ENCODE results near the gene GNAL. TPM values are rescaled to one million over a fixed set of nuclear protein-coding genes. Genes with fewer than 3 reads are reported as not detected.
"Not testable (repeated sequence)": the region's sequence is repeated elsewhere in the genome, so short reads cannot be mapped to it uniquely, and the experiment has no call there.

GNAL gene
- total RNA-seq, 1 donor from 2014 or later: 2.6 TPM

DNA sequence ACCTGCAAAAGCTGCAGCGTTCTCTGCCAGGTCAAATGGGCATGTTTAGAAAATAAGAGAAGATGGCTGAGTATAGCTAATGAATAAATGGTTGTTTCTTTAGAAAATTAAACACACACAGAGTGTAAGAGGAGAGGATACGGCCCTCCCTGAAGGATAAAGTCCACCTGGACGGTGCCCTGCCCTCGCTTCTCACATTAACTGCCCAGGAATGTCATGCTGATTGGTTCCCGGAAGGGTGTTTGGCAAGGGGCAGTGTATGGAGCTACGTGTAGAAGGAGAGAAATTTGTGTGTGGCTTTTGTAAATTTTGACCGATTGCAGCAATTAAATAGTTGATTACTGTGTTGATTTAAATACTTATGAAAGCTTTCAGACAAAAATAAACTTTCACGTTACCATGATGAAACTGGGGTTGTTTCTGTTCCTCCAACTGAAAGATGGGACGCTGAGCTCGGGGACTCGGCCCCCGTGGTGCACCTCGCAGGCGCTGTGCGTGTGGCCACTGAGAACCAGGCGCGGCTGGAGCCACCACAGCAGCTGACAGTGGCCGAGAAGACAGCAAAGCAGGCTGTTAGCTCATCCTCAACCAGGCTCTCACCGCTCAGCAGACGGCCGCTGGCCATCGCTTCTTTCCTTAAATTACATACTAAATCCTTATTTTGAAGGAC is 196.3 kb downstream of the GNAL start:
- H3K4me3 ChIP-seq (ENCODE audit: low read length in 3 of 3): no peak overlapping the region
- H3K36me3 ChIP-seq (ENCODE audit: control insufficient read depth in 3 of 3, insufficient read depth in 3 of 3, low read length in 3 of 3): peaks cover 57 to 74% (median 71%) of the 10 kb centered on the region in 3 donors
- no peak overlapping the region for H3K27ac ChIP-seq (ENCODE audit: low read depth, low read length)
- H3K27me3 ChIP-seq (ENCODE audit: control insufficient read depth in 3 of 3, insufficient read depth in 3 of 3, low read length in 3 of 3): no peaks in the 10 kb centered on the region
- H3K9ac ChIP-seq (ENCODE audit: low read depth in 1 of 3, low read length in 3 of 3): no peak overlapping the region
- no peaks in the 10 kb centered on the region for H3K4me1 ChIP-seq (ENCODE audit: control insufficient read depth in 3 of 3, insufficient read depth in 3 of 3, low read length in 3 of 3)
- no peaks in the 10 kb centered on the region for H3K9me3 ChIP-seq (ENCODE audit: control insufficient read depth in 3 of 3, low read length in 3 of 3)

DNA sequence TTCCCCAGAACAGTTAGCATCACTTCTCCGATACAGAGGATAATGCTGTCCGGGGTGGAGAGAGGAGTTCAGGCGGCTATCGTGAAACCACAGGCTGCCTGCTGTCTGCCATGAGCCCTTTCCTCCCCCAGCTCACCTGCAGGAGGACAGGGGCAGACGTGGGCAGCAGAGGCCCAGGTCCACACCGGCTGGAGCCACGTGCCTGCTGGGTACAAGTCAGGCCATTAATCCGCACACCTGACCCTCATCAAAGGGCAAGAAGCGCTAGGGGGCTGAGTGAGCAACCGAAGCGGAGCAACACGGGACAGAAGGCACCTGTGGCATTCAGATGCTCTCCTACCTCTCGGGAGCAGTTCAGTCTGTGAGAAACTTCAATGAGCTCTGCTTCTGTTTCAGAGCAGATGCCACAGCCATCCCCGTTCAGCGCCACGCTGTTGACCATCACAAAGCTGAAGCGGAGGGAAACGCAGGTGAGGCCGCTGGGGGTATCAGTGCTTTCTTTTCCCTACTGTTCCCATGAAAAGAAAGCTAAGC is 197.6 kb downstream of the GNAL start:
- peaks cover 48 to 67% (median 62%) of the 10 kb centered on the region in 3 donors for H3K36me3 ChIP-seq (ENCODE audit: control insufficient read depth in 3 of 3, insufficient read depth in 3 of 3, low read length in 3 of 3)
- H3K9ac ChIP-seq (ENCODE audit: low read depth in 1 of 3, low read length in 3 of 3): no peak overlapping the region
- H3K27ac ChIP-seq (ENCODE audit: low read depth, low read length): no peak overlapping the region
- no peaks in the 10 kb centered on the region for H3K9me3 ChIP-seq (ENCODE audit: control insufficient read depth in 3 of 3, low read length in 3 of 3)
- H3K27me3 ChIP-seq (ENCODE audit: control insufficient read depth in 3 of 3, insufficient read depth in 3 of 3, low read length in 3 of 3): no peaks in the 10 kb centered on the region
- H3K4me3 ChIP-seq (ENCODE audit: low read length in 3 of 3): no peak overlapping the region
- no peaks in the 10 kb centered on the region for H3K4me1 ChIP-seq (ENCODE audit: control insufficient read depth in 3 of 3, insufficient read depth in 3 of 3, low read length in 3 of 3)

DNA sequence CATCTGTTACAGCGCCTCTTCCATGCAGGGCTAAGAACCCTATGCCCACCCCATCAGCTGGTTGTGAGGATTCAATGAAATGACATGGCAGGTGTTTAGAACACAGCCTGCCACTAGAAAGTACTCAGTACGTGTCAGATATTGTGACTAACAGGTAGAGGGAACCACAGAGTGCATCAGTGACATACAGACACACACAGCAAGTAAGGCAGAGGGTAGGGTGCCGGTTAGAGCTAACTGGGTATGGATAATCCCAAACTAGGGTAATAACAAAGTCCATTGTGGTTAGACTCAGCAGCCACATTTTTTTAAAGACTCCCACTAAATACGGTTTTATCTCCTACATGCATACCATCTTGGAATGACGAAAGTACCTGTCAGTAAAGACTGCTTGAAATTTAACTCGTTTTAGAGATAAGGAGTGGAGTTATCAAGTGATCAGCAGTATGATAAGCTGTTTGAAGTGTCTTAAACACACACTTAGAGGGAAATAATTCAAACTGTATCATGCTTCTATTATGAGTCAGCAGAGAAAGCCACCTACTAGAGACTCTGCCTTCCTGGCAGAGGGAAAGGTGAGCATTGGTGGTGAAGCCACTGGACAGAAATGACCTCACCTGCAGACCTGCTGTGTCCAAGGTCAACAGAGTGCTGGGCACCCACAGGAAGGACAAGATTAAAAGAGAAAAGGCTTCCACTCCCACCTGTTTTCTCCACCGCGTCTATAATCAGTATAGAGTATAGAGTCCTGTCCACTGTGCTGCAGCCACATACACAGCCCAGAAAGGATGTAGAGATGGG is 198.5 kb downstream of the GNAL start:
- no peaks in the 10 kb centered on the region for H3K27me3 ChIP-seq (ENCODE audit: control insufficient read depth in 3 of 3, insufficient read depth in 3 of 3, low read length in 3 of 3)
- H3K4me1 ChIP-seq (ENCODE audit: control insufficient read depth in 3 of 3, insufficient read depth in 3 of 3, low read length in 3 of 3): no peaks in the 10 kb centered on the region
- peaks cover 45 to 62% (median 62%) of the 10 kb centered on the region in 3 donors for H3K36me3 ChIP-seq (ENCODE audit: control insufficient read depth in 3 of 3, insufficient read depth in 3 of 3, low read length in 3 of 3)

DNA sequence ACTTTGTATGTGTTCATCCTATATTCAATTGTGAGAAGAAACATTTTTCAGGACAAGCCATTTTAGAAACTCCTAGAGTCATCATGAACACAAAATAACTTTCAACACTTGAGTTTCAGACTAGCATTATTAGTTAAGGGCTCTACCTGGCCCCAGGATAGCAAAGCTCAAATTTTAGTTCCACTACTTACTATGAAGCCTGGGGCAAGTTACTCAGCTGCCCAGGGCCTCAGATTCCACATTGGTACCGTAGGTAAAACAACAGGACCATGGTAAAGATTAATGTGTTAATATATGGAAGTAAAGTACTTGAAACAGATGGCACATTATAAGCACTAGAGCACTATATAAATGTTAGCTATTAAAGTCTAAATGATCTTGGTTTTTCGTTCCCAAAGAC is 199.7 kb downstream of the GNAL start:
- no peak overlapping the region for H3K9ac ChIP-seq (ENCODE audit: low read depth in 1 of 3, low read length in 3 of 3)
- H3K36me3 ChIP-seq (ENCODE audit: control insufficient read depth in 3 of 3, insufficient read depth in 3 of 3, low read length in 3 of 3): peaks cover 48 to 69% (median 65%) of the 10 kb centered on the region in 3 donors
- H3K4me3 ChIP-seq (ENCODE audit: low read length in 3 of 3): no peak overlapping the region
- H3K27me3 ChIP-seq (ENCODE audit: control insufficient read depth in 3 of 3, insufficient read depth in 3 of 3, low read length in 3 of 3): no peaks in the 10 kb centered on the region
- H3K27ac ChIP-seq (ENCODE audit: low read depth, low read length): no peak overlapping the region
- no peaks in the 10 kb centered on the region for H3K9me3 ChIP-seq (ENCODE audit: control insufficient read depth in 3 of 3, low read length in 3 of 3)
- H3K4me1 ChIP-seq (ENCODE audit: control insufficient read depth in 3 of 3, insufficient read depth in 3 of 3, low read length in 3 of 3): no peaks in the 10 kb centered on the region

More for the DNA sequence above, 198.5 kb downstream of the GNAL start:
- Histone ChIP-seq H3K27ac (ENCODE audit: low read depth, low read length) (no peak overlapping the region), H3K9ac (ENCODE audit: low read depth in 1 of 3, low read length in 3 of 3) (no peak overlapping the region), H3K9me3 (ENCODE audit: control insufficient read depth in 3 of 3, low read length in 3 of 3) (no peaks in the 10 kb centered on the region), H3K4me3 (ENCODE audit: low read length in 3 of 3) (no peak overlapping the region)

DNA sequence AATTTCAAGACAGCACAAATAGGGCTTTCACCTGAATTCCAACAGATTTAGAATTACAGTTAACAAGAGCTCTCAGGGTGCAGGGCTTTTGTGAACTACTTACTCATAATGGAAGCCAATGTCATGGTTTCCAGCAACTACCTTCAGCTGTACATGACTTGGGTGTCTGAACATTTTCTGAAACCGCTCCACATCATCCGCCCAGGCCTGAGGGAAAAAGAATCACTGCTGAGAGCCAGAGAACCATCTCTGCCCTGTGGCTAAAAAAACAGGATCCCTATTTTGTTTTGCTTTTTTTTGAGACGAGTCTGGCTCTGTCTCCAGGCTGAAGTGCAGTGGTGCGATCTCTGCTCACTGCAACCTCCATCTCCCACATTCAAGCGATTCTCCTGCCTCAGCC is 200.2 kb downstream of the GNAL start:
- Histone ChIP-seq H3K36me3 (ENCODE audit: control insufficient read depth in 3 of 3, insufficient read depth in 3 of 3, low read length in 3 of 3) (peaks cover 44 to 63% (median 60%) of the 10 kb centered on the region in 3 donors), H3K9me3 (ENCODE audit: control insufficient read depth in 3 of 3, low read length in 3 of 3) (no peaks in the 10 kb centered on the region), H3K4me1 (ENCODE audit: control insufficient read depth in 3 of 3, insufficient read depth in 3 of 3, low read length in 3 of 3) (no peaks in the 10 kb centered on the region), H3K4me3 (ENCODE audit: low read length in 3 of 3) (no peak overlapping the region), H3K9ac (ENCODE audit: low read depth in 1 of 3, low read length in 3 of 3) (no peak overlapping the region), H3K27ac (ENCODE audit: low read depth, low read length) (no peak overlapping the region), H3K27me3 (ENCODE audit: control insufficient read depth in 3 of 3, insufficient read depth in 3 of 3, low read length in 3 of 3) (no peaks in the 10 kb centered on the region)

DNA sequence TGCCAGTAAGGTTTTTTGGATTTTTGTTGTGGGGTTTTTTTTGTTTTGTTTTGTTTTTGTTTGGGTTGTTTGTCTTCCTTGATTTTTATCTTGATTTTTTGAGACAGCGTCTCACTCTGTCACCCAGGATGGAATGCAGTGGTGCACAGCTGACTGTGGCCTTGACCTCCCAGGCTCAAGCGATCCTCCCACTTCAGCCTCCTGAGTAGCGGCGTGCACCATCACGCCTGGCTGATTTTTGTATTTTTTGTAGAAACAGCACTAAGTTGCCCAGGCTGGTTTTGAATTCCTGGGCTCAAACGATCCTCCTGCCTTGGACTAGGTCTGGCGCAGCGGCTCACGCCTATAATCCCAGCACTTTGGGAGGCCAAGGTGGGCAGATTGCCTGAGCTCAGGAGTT is 202.7 kb downstream of the GNAL start:
- no peaks in the 10 kb centered on the region for H3K27me3 ChIP-seq (ENCODE audit: control insufficient read depth in 3 of 3, insufficient read depth in 3 of 3, low read length in 3 of 3)
- H3K4me1 ChIP-seq (ENCODE audit: control insufficient read depth in 3 of 3, insufficient read depth in 3 of 3, low read length in 3 of 3): no peaks in the 10 kb centered on the region
- no peaks in the 10 kb centered on the region for H3K9me3 ChIP-seq (ENCODE audit: control insufficient read depth in 3 of 3, low read length in 3 of 3)
- no peak overlapping the region for H3K27ac ChIP-seq (ENCODE audit: low read depth, low read length)
- no peak overlapping the region for H3K4me3 ChIP-seq (ENCODE audit: low read length in 3 of 3)
- H3K9ac ChIP-seq (ENCODE audit: low read depth in 1 of 3, low read length in 3 of 3): no peak overlapping the region
- H3K36me3 ChIP-seq (ENCODE audit: control insufficient read depth in 3 of 3, insufficient read depth in 3 of 3, low read length in 3 of 3): peaks cover 31 to 52% (median 49%) of the 10 kb centered on the region in 3 donors

DNA sequence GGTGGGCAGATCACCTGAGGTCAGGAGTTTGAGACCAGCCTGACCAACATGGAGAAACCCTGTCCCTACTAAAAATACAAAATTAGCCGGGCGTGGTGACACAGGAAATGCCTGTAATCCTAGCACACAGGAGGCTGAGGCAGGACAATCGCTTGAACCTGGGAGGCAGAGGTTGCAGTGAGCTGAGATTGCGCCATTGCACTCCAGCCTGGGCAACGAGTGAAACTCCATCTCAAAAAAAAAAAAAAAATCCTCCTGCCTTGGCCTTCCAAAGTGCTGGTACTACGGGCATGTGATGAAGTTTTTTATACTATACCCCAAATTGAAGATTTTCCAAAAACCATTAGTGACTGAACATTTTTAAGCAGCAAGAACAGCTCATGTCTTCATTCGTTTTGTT is 203.4 kb downstream of the GNAL start:
- H3K27ac ChIP-seq (ENCODE audit: low read depth, low read length); H3K27me3 ChIP-seq (ENCODE audit: control insufficient read depth in 3 of 3, insufficient read depth in 3 of 3, low read length in 3 of 3); H3K9me3 ChIP-seq (ENCODE audit: control insufficient read depth in 3 of 3, low read length in 3 of 3); H3K4me3 ChIP-seq (ENCODE audit: low read length in 3 of 3); H3K9ac ChIP-seq (ENCODE audit: low read depth in 1 of 3, low read length in 3 of 3); H3K4me1 ChIP-seq (ENCODE audit: control insufficient read depth in 3 of 3, insufficient read depth in 3 of 3, low read length in 3 of 3): not testable (repeated sequence)
- peaks cover 26 to 45% (median 44%) of the 10 kb centered on the region in 3 donors for H3K36me3 ChIP-seq (ENCODE audit: control insufficient read depth in 3 of 3, insufficient read depth in 3 of 3, low read length in 3 of 3)

DNA sequence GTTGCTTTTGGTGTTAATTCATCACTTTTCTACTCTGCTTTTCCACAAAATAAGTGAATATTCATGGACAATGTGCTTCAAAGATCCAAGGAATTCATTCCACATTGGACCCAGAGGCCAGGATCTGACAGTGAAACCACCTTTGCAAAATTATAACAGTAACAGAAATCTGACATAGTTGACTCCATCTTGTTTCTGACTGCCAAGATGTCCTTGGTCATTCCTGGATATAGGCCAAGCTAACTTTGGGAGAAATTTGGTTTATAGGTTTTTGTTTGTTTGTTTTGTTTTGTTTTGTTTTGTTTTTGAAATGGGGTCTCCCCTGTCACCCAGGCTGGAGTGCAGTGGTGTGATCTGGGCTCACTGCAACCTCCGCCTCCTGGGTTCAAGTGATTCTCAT is 208.7 kb downstream of the GNAL start:
- Histone ChIP-seq H3K36me3 (ENCODE audit: control insufficient read depth in 3 of 3, insufficient read depth in 3 of 3, low read length in 3 of 3) (peaks cover 20 to 26% (median 25%) of the 10 kb centered on the region in 3 donors), H3K4me3 (ENCODE audit: low read length in 3 of 3) (no peak overlapping the region), H3K9ac (ENCODE audit: low read depth in 1 of 3, low read length in 3 of 3) (no peak overlapping the region), H3K9me3 (ENCODE audit: control insufficient read depth in 3 of 3, low read length in 3 of 3) (no peaks in the 10 kb centered on the region), H3K27ac (ENCODE audit: low read depth, low read length) (no peak overlapping the region), H3K4me1 (ENCODE audit: control insufficient read depth in 3 of 3, insufficient read depth in 3 of 3, low read length in 3 of 3) (no peaks in the 10 kb centered on the region), H3K27me3 (ENCODE audit: control insufficient read depth in 3 of 3, insufficient read depth in 3 of 3, low read length in 3 of 3) (no peaks in the 10 kb centered on the region)

DNA sequence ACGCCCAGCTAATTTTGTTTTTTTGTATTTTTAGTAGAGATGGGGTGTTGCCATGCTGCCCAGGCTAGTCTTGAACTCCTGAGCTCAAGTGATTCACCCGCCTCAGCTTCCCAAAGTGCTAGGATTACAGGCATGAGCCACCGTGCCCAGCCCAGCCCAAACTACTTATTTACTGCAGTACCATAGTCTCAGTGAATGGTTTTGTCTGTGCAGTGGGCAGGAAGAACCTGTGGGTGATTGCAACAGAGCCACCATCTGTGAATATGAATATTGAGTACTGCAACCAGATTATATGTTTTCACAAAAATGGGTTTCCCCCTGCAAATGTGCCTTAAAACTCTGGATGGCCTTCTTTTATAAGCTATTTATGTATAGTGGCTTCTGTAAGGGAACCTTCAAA is 210.0 kb downstream of the GNAL start:
- Histone ChIP-seq H3K4me3 (ENCODE audit: low read length in 3 of 3) (no peak overlapping the region), H3K9me3 (ENCODE audit: control insufficient read depth in 3 of 3, low read length in 3 of 3) (no peaks in the 10 kb centered on the region), H3K27ac (ENCODE audit: low read depth, low read length) (no peak overlapping the region), H3K4me1 (ENCODE audit: control insufficient read depth in 3 of 3, insufficient read depth in 3 of 3, low read length in 3 of 3) (no peaks in the 10 kb centered on the region), H3K27me3 (ENCODE audit: control insufficient read depth in 3 of 3, insufficient read depth in 3 of 3, low read length in 3 of 3) (no peaks in the 10 kb centered on the region), H3K9ac (ENCODE audit: low read depth in 1 of 3, low read length in 3 of 3) (no peak overlapping the region), H3K36me3 (ENCODE audit: control insufficient read depth in 3 of 3, insufficient read depth in 3 of 3, low read length in 3 of 3) (peaks cover 20 to 22% (median 22%) of the 10 kb centered on the region in 3 donors)

DNA sequence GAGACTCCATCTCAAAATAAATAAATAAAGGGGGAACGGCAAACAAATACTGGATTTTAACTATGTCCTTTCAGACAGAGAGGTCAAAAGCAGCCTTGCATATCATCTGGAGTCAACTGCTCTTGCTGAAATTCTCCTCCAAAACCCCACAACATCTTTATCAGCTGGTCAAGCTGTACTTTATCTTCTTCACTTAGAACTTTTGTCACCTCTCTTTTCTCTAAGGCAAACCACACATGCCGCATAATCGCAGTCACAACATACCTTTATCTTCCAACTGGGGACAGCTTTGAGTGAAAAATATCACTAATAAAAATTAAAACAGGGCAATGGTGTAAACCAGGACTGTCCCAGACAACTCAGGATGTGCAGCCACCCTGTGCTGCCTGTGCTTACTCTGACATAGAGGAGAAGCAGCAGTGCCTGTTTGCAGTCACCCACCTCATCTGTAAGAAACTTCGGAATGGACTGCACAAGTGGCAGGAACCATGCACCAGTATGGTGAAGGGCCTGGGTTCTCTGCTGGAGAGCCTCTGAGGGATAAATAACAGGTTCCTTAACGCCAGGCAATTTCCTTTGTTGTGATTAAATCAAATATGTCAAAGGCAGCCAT is 212.9 kb downstream of the GNAL start:
- Histone ChIP-seq H3K4me1 (ENCODE audit: control insufficient read depth in 3 of 3, insufficient read depth in 3 of 3, low read length in 3 of 3) (peaks cover 0 to 2% (median 1%) of the 10 kb centered on the region in 3 donors), H3K9ac (ENCODE audit: low read depth in 1 of 3, low read length in 3 of 3) (no peak overlapping the region), H3K36me3 (ENCODE audit: control insufficient read depth in 3 of 3, insufficient read depth in 3 of 3, low read length in 3 of 3) (peaks cover 12 to 20% (median 15%) of the 10 kb centered on the region in 3 donors), H3K27ac (ENCODE audit: low read depth, low read length) (no peak overlapping the region), H3K4me3 (ENCODE audit: low read length in 3 of 3) (no peak overlapping the region), H3K27me3 (ENCODE audit: control insufficient read depth in 3 of 3, insufficient read depth in 3 of 3, low read length in 3 of 3) (no peaks in the 10 kb centered on the region), H3K9me3 (ENCODE audit: control insufficient read depth in 3 of 3, low read length in 3 of 3) (no peaks in the 10 kb centered on the region)

Data from skeletal muscle tissue (tissue), 4 donors.